GM12878 (cell line): Measurements from ENCODE around the gene TAF11L14. TPM values are rescaled to one million over a fixed set of nuclear protein-coding genes. Genes with fewer than 3 reads are reported as not detected.

Source experiments
- ATAC-seq: fragments of 200-7000 bp; cut with Tn5 transposase; 3 replicates; pipeline ENCODE4 v1.9.1; 2020; ENCODE audit warnings: mild to moderate bottlenecking, moderate library complexity
- Bru-seq: library from RNA; stranded (reverse); fragments of 400-500 nt; gene quantifications from one replicate; lab custom pipeline; 2021; lab: Mats Ljungman, UMichigan
- BruChase-seq, 2 experiments: library from RNA; stranded (reverse); fragments of 400-500 nt; gene quantifications; one replicate each; lab custom pipeline; 2021; lab: Mats Ljungman, UMichigan
- BruUV-seq: library from RNA; stranded (reverse); fragments of 400-500 nt; replicated peaks from 2 replicates; lab custom pipeline; 2021; lab: Mats Ljungman, UMichigan
- CTCF ChIA-PET: fragments of 300-600 bp; sonication (Branson Sonifier 250); formaldehyde crosslinking; extraction: SDS; loops from one replicate; lab custom pipeline; 2021; ENCODE audit warnings: inconsistent platforms; lab: Yijun Ruan, JAX
- POLR2A ChIA-PET: fragments of 350-600 bp; formaldehyde crosslinking; extraction: SDS; loops from one replicate; lab custom pipeline; 2021; ENCODE audit warnings: inconsistent platforms; lab: Charles Lee
- RAD21 ChIA-PET: fragments of 300-600 bp; sonication (Branson Sonifier 250); formaldehyde crosslinking; loops from one replicate; lab custom pipeline; 2023; ENCODE audit warnings: antibody characterized with exemption; ENCODE audit not compliant: unreplicated experiment; lab: Charles Lee
- SMC1A ChIA-PET: fragments of 300-600 bp; sonication (Branson Sonifier 250); formaldehyde crosslinking; loops from one replicate; lab custom pipeline; 2023; ENCODE audit not compliant: unreplicated experiment, uncharacterized antibody; lab: Charles Lee
- DNase-seq: peaks from one replicate; pipeline ENCODE4 v3.0.0-alpha.2; 2011; ENCODE audit warnings: low read depth, low spot score
- FAIRE-seq: peaks from 3 replicates; lab custom pipeline; 2011; peaks lifted over from hg19 to GRCh38; lab: Jason Lieb, UNC
- H2AFZ ChIP-seq: 2 replicates; pipeline ENCODE4 v1.6.0; 2011; ENCODE audit warnings: low read depth, low read length, control low read depth; ENCODE audit not compliant: control insufficient read depth
- H3K27ac ChIP-seq: 2 replicates; pipeline ENCODE4 v1.5.1; 2011; ENCODE audit warnings: control low read depth; ENCODE audit not compliant: control insufficient read depth, insufficient read depth
- H3K27me3 ChIP-seq, 2 experiments: replicated peaks in 1 of 2; 2 replicates each; pipeline versions ENCODE4 v1.6.0 to v1.6.1; 2011; ENCODE audit warnings: low read length in 1 of 2; ENCODE audit not compliant: control insufficient read depth in 2 of 2, insufficient read depth in 2 of 2
- H3K36me3 ChIP-seq, 2 experiments: 2 replicates each; pipeline ENCODE4 v1.5.1; 2011; ENCODE audit warnings: low read length in 1 of 2; ENCODE audit not compliant: control insufficient read depth in 2 of 2, insufficient read depth in 2 of 2
- H3K4me1 ChIP-seq: 2 replicates; pipeline ENCODE4 v1.6.1; 2011; ENCODE audit warnings: mild to moderate bottlenecking, low read length, moderate library complexity, mixed read lengths; ENCODE audit not compliant: control insufficient read depth, insufficient read depth
- H3K4me2 ChIP-seq: 2 replicates; pipeline ENCODE4 v1.6.0; 2011; ENCODE audit warnings: control low read depth; ENCODE audit not compliant: control insufficient read depth, insufficient read depth
- H3K4me3 ChIP-seq: fragments of 200-600 bp; sonication (generic); 2 replicates; pipeline ENCODE4 v1.5.1; 2016
- H3K79me2 ChIP-seq: 2 replicates; pipeline ENCODE4 v1.6.0; 2011; ENCODE audit warnings: low read length; ENCODE audit not compliant: control insufficient read depth, insufficient read depth
- H3K9ac ChIP-seq: 2 replicates; pipeline ENCODE4 v1.8.0; 2011; ENCODE audit warnings: low read length, control low read depth, mixed read lengths; ENCODE audit not compliant: control insufficient read depth, insufficient read depth
- H3K9me3 ChIP-seq: replicated peaks from 3 replicates; pipeline ENCODE4 v1.5.1; 2011; ENCODE audit warnings: mild to moderate bottlenecking, low read length; ENCODE audit not compliant: control insufficient read depth, insufficient read depth
- H4K20me1 ChIP-seq: 2 replicates; pipeline ENCODE4 v1.6.0; 2011; ENCODE audit not compliant: control insufficient read depth, insufficient read depth
- CBX3 ChIP-seq: fragments of 200-600 bp; sonication (generic); IDR thresholded peaks from 2 replicates; pipeline ENCODE4 v1.6.1; 2016; ENCODE audit warnings: low read depth, borderline replicate concordance
- CEBPB ChIP-seq, 2 experiments: fragments of 150-350 bp in 1 of 2; IDR thresholded peaks; 2 replicates each; pipeline ENCODE4 v1.6.1; 2012 to 2014; ENCODE audit warnings: low read depth in 2 of 2, low read length in 2 of 2, borderline replicate concordance in 1 of 2, inconsistent platforms in 1 of 2
- HDAC2 ChIP-seq: fragments of 200-600 bp; sonication (generic); IDR thresholded peaks from 2 replicates; pipeline ENCODE4 v1.6.1; 2017
- HDAC6 ChIP-seq: fragments of 200-600 bp; sonication (generic); IDR thresholded peaks from one replicate; pipeline ENCODE4 v1.8.0; 2017; ENCODE audit warnings: antibody characterized with exemption; ENCODE audit not compliant: unreplicated experiment
- IRF5 ChIP-seq: fragments of 450-650 bp; IDR thresholded peaks from 2 replicates; pipeline ENCODE4 v1.6.1; 2017; ENCODE audit warnings: borderline replicate concordance
- MYC ChIP-seq: IDR thresholded peaks from 2 replicates; pipeline ENCODE4 v1.6.1; 2011; ENCODE audit warnings: mild to moderate bottlenecking, low read length, moderate library complexity, inconsistent platforms; ENCODE audit not compliant: insufficient read depth, insufficient replicate concordance, insufficient read length, severe bottlenecking
- PRDM15 ChIP-seq: fragments of 450-650 bp; formaldehyde crosslinking; IDR thresholded peaks from 2 replicates; pipeline ENCODE4 v1.4.0; 2020; ENCODE audit warnings: mild to moderate bottlenecking, moderate library complexity
- RBBP5 ChIP-seq: fragments of 200-600 bp; sonication (generic); conservative IDR thresholded peaks from 2 replicates; pipeline ENCODE4 v1.6.1; 2016
- SRF ChIP-seq, 2 experiments: IDR thresholded peaks; 2 replicates each; pipeline ENCODE4 v1.6.1; 2011; ENCODE audit warnings: low read depth in 2 of 2, low read length in 2 of 2, mild to moderate bottlenecking in 1 of 2, moderate library complexity in 1 of 2
- SUPT20H ChIP-seq: IDR thresholded peaks from 2 replicates; pipeline ENCODE4 v1.6.1; 2011; ENCODE audit warnings: low read depth, mild to moderate bottlenecking, low read length, moderate library complexity, borderline replicate concordance; ENCODE audit not compliant: control insufficient read depth
- TARDBP ChIP-seq: IDR thresholded peaks from 2 replicates; pipeline ENCODE4 v1.6.1; 2016; ENCODE audit warnings: borderline replicate concordance
- USF1 ChIP-seq: IDR thresholded peaks from 2 replicates; pipeline ENCODE4 v1.6.1; 2011; ENCODE audit warnings: borderline replicate concordance, low read depth, mild to moderate bottlenecking, moderate library complexity, mixed read lengths, low read length; ENCODE audit not compliant: insufficient read depth; ENCODE audit errors: extremely low read length
- YBX1 ChIP-seq: fragments of 450-650 bp; IDR thresholded peaks from 2 replicates; pipeline ENCODE4 v1.6.1; 2016; ENCODE audit warnings: antibody characterized with exemption
- ZNF24 ChIP-seq: fragments of 450-650 bp; IDR thresholded peaks from 2 replicates; pipeline ENCODE4 v1.6.1; 2017; ENCODE audit warnings: antibody characterized with exemption, mild to moderate bottlenecking
- WGBS: methylation state at CpG from one replicate; pipeline ENCODE4 v1.1.6; 2016; ENCODE audit warnings: low lambda C conversion rate; ENCODE audit not compliant: insufficient replicate concordance, insufficient coverage; ENCODE audit errors: missing lambda C conversion rate; 5-methylcytosine and 5-hydroxymethylcytosine counted together
- in situ Hi-C: fragments of 300-500 bp; cut with MboI; formaldehyde crosslinking; loops from 9 replicates; pipeline ENCODE4 v1.14.3; 2018; ENCODE audit warnings: mixed read lengths
- intact Hi-C: fragments of 100-400 bp; cut with micrococcal nuclease; formaldehyde crosslinking; loops from one replicate; pipeline ENCODE4 v1.14.2; 2022; ENCODE audit not compliant: unreplicated experiment
- long read RNA-seq, 2 experiments: library from polyadenylated mRNA; unstranded; transcript quantifications; one replicate each; pipeline ENCODE4 v2.0.0, GENCODE V29; 2019 to 2020
- polyA minus RNA-seq, 3 experiments: library from RNA; depleted of rRNA, polyadenylated mRNA; stranded (reverse); fragments of >200 nt; gene quantifications; 2 replicates each; pipeline ENCODE4 v1.2.3, GENCODE V29; 2011
- polyA plus RNA-seq, 11 experiments: library from polyadenylated mRNA; depleted of rRNA in 4 of 11; unstranded in 6 of 11; stranded (reverse) in 5 of 11; fragments of >200 nt; fragmentation: Nextera tagmentation in 4 of 11; fragmentation: Illumina TruSeq in 1 of 11; extraction: Ambion mirVana in 4 of 11; extraction: Trizol in 1 of 11; gene quantifications; 1 replicate in 1 of 11; 2 replicates in 10 of 11; pipeline versions ENCODE4 v1.2.1 to v1.2.3, GENCODE V29; 2011 to 2016; ENCODE audit warnings: inconsistent platforms in 2 of 11, missing spikeins in 2 of 11, low read depth in 1 of 11
- total RNA-seq, 4 experiments: library from RNA; depleted of rRNA in 3 of 4; stranded (reverse); fragments of >200 nt in 3 of 4; fragmentation: Illumina TruSeq in 1 of 4; extraction: Trizol in 1 of 4; gene quantifications; 2 replicates each; pipeline versions ENCODE4 v1.2.1 to v1.2.3, GENCODE V29; 2013 to 2021

Gene TAF11L14
- not detected in 2 replicates for total RNA-seq (2013; cell fraction: nucleolus; rRNA removed)
- total RNA-seq (2014; rRNA removed) (not detected in 2 replicates), total RNA-seq (2014; rRNA removed; fragmentation: Illumina TruSeq; extraction: Trizol) (not detected in 2 replicates), total RNA-seq (2021) (not detected in 2 replicates), polyA plus RNA-seq (2011; rRNA removed) (not detected in 2 replicates), polyA plus RNA-seq (2014; fragmentation: Illumina TruSeq; extraction: Trizol) (not detected in 2 replicates), polyA plus RNA-seq (2014; fragmentation: Nextera tagmentation; extraction: Ambion mirVana) (not detected), polyA plus RNA-seq (2014; rRNA removed) (not detected in 2 replicates), polyA plus RNA-seq (2016; fragmentation: Nextera tagmentation; extraction: Ambion mirVana) (not detected), polyA minus RNA-seq (2011; rRNA and poly(A)+ RNA removed) (not detected in 2 replicates), Bru-seq, nascent RNA (not detected), BruChase-seq, experiment 1, labeled RNA remaining after a 6-hour chase (not detected), BruChase-seq, experiment 2, labeled RNA remaining after a 2-hour chase (not detected)
- polyA plus RNA-seq (2011; ENCODE audit: low read depth) = not detected
- polyA plus RNA-seq (2011; cell fraction: cytosol; rRNA removed) = not detected in 2 replicates
- not detected in 2 replicates for polyA plus RNA-seq (2011; cell fraction: nucleus; rRNA removed)
- not detected in 2 replicates for polyA plus RNA-seq (2012)
- polyA minus RNA-seq (2011; cell fraction: cytosol; rRNA and poly(A)+ RNA removed) = not detected in 2 replicates
- polyA minus RNA-seq (2011; cell fraction: nucleus; rRNA and poly(A)+ RNA removed) = not detected in 2 replicates
- long read RNA-seq, experiment 1 = 0 reads
- long read RNA-seq, experiment 2 = 0 reads

GRCh38 chr5:17634160-17634559 is at the start of gene TAF11L14:
TSS of gene TAF11L14 (plus strand) at chr5:17634460.
- no peak for FAIRE-seq
- CTCF ChIA-PET = no interaction called here
- 24% methylated on average over 5 of the region's 5 CpGs for WGBS
- TF ChIP-seq SRF (IDR thresholded peaks at IDR 0.05; ENCODE audit: low read depth in 2 of 2, low read length in 2 of 2) (no peak), TARDBP (no peak), HDAC6 (no peak), ZNF24 (no peak), MYC (no peak), IRF5 (no peak), USF1 (no peak), SUPT20H (no peak), CBX3 (no peak), YBX1 (no peak), CEBPB (IDR thresholded peaks at IDR 0.05; ENCODE audit: borderline replicate concordance in 1 of 2, low read depth in 2 of 2, low read length in 2 of 2) (no peak), RBBP5 (no peak), PRDM15 (CRISPR knock-in tag) (no peak), HDAC2 (no peak)

More at GRCh38 chr5:17634160-17634559, at the start of gene TAF11L14:
- Histone ChIP-seq H3K27ac (no peak within 1 kb of the TSS), H3K79me2 (no peaks in the 10 kb centered on the region), H2AFZ (no peak within 1 kb of the TSS), H3K4me3 (no peak within 1 kb of the TSS), H3K4me1 (no peaks in the 10 kb centered on the region), H3K36me3 (no peaks in the 10 kb centered on the region), H4K20me1 (no peaks in the 10 kb centered on the region), H3K9me3 (no peaks in the 10 kb centered on the region), H3K27me3 (no peaks in the 10 kb centered on the region), H3K4me2 (no peak within 1 kb of the TSS), H3K9ac (no peak within 1 kb of the TSS)
- in situ Hi-C loops = no loop called here
- intact Hi-C loops = no loop called here
- DNase-seq (no peak), ATAC-seq (no peak)
- RAD21 ChIA-PET = no interaction called here
- POLR2A ChIA-PET = no interaction called here
- SMC1A ChIA-PET = no interaction called here
- no TSS peak for BruUV-seq
